Stimulated activated CD8-positive, alpha-beta memory T cell treated with anti-CD3 and anti-CD28 coated beads, Interleukin-12 subunit alpha, Interleukin-12 subunit beta, amount 100 ng/mL, for 24 hours (primary cell): ENCODE data around the gene WDPCP.
"Not testable (repeated sequence)": the region's sequence is repeated elsewhere in the genome, so short reads cannot be mapped to it uniquely, and the experiment has no call there.

Experiments
- DNase-seq: peaks from one replicate; pipeline ENCODE4 v3.0.0-alpha.2; 2020; ENCODE audit errors: extremely low read depth

The WDPCP gene

GRCh38 chr2:63121055-63121834, 467.0 kb downstream of the WDPCP start:
- DNase-seq: no peak

DNA sequence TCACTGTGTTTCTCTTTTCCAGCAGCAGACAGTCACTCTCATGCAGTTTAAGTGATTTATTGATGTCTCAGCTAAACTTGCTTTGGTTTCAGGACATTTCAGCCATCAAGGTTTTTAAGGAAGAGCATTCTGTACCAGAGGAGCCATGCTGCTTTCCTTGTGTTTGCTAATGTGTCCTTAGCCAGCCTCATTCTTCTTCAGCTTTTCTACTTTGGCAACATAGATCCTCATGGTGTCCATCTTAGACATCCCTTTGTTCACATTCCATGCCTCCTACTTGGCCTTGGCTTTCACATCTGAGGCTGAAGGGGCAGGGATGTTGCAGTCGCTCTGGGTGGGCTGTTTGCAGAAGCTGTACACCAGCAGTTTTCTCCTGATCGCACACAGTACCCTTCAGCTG, 469.5 kb downstream of the WDPCP start:
- no peak for DNase-seq

- DNase-seq: no peak
These were observed 483.8 kb downstream of the WDPCP start for GRCh38 chr2:63104482-63104881.

- DNase-seq: no peak
These were observed 486.3 kb downstream of the WDPCP start for GRCh38 chr2:63101954-63102353.

GRCh38 chr2:63099032-63099431, 489.2 kb downstream of the WDPCP start:
- no peak for DNase-seq

DNA sequence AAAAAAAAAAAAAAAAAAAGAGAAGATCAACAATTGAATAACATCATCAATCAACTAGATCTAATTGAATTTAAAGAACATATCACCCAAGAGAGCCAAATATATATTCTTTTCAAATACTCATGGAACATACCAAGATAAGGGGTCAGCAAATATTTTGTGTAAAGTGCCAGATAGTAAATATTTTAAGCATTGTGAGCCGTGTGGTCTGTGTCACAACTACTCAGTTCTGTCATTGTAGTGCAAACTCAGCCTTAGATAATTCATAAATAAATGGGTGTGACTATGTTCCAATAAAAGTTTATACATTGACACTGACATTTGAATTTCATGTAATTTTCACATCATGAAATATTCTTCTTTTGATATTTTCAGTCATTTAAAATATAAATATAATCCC, 491.8 kb downstream of the WDPCP start:
- DNase-seq: no peak

DNA sequence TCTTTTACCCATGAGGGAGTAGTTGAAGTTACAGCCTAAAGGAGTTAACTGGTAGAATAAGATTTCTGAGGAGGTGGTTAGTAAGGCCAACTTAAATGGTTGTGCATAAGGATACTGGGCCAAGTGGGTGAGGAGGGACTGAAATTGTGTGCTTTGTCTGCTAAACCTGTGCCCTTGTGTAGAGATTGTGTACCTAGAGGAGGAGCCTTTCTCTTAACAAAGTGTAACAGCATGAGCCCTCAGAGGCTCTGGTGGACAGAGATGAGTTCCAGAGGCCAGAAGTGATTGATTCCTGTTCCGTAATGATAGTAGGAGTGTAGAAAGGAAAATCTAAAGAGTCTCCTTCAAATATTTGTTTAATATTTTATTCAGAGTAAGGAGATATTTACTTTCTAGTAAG, 494.8 kb downstream of the WDPCP start:
- DNase-seq: no peak

DNA sequence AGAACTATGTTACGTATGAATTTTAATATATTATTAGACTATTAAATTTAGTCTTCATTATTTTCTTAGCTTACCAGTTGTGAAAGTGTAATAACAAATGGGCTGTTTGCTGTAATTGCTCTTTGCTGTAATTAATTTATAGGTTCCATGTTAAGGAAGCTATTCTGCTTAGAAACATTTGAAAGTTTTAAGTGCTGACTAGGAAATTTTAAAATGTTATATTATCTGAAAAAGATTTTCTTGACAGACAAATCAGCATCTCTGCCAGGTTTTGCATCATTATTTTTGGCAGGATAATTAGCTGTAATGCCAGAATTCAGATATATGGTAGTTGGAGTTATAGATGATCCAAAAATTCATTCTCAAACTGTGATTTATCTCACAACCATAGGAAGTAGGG, 495.4 kb downstream of the WDPCP start:
- DNase-seq: no peak

DNA sequence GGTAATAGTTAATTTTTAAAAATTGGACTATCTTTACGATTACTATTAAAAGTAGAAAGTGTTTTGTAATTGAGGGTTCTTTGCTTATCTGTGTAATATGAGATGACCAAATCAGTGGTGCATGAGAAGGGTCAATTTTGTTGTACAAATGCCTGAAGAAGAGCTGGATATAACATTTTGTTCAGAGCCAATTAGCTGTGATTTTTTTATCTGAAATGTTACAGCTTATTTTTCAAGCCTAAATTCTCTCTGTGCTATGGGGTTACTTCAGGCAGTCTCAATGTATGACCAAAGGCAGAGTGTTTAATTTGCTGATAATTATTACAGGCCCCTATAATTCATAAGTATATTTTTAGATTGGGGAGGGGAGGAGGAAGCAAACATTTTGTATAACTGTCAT, 495.9 kb downstream of the WDPCP start:
- no peak for DNase-seq

- DNase-seq: no peak
These were observed 501.6 kb downstream of the WDPCP start for GRCh38 chr2:63086687-63087086.

DNA sequence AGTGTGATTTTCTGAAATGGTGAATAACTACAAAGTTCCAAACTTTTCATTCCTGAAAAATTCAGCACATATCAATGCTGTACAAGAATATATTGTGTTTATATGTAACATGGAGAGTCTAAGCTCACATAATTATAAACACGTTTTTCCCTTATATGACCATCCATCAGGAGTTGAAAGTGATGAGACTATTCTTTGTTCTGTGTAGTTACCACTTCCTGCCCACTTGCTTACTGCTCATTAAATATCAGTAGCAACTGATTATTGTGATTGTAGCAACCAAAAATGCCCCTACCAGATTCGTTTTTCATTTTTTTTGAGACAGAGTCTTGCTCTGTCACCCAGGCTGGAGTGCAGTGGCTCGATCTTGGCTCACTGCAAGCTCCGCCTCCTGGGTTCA, 506.9 kb downstream of the WDPCP start:
- no peak for DNase-seq

GRCh38 chr2:63078852-63079606, 509.2 kb downstream of the WDPCP start:
- DNase-seq: no peak

GRCh38 chr2:63074399-63074798, 513.9 kb downstream of the WDPCP start:
- not testable (repeated sequence) for DNase-seq

DNA sequence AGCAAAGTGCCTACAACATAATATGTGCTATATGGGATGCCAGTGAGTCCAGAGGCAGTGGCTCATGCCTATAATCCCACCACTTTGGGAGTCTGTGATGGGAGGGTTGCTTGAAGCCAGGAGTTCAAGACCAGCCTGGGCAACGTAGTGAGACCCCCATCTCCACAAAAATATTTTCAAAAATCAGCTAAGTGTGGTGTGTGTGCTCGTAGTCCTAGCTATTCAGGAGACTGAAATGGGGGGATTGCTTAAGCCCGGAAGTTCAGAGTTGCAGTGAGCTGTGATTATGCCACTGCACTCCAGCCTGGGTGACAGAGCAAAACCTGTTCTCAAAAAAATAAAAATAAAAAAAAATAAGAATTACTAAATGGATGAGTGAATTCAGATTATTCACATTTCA, 514.3 kb downstream of the WDPCP start:
- DNase-seq: no peak

DNA sequence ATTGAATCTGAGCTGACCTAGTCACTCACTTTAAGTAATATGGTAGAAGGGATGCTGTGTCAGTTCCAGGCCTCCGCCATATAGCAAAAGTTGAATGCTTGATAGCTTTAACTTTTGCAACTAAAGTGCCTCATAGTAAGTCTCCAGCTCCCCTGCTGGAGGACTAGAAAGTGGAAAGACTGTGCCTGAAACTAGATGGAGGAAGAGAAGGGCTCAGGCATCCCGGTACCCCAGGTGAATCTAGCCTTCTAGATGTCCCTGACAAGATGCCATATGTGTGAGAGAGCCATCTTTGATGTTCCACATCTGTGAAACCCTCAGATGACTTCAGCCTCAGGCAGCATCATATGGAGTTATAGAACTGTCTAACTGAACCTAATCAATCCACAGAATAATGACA, 516.6 kb downstream of the WDPCP start:
- DNase-seq: no peak
